HG03103 (cell line): ENCODE data around the gene DACT2.
"Not testable (repeated sequence)": the region's sequence is repeated elsewhere in the genome, so short reads cannot be mapped to it uniquely, and the experiment has no call there.

Experiments
- ATAC-seq: cut with Tn5 transposase; IDR thresholded peaks from one replicate; pipeline ENCODE4 v1.9.1; 2021; ENCODE audit warnings: low read depth; ENCODE audit not compliant: unreplicated experiment

DACT2 gene

DNA sequence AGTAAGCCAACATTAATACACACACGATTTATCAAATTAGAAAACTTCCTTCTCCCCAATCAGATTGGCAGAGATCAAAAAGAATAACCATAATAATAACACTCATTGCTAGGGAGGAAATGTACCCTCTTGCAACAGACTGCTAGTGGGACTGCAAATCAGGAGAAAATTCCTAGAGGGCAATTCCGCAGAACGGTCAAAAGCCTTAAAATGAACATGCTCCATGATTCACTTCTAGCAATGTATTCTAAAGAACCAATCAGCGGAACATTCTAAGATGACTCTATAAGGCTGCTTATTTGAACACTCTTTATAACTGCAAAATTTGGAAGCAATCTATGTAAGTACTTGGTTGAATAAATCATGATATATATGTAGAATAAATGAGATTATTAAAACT is 8.5 kb upstream of the DACT2 start:
- no peak for ATAC-seq

DNA sequence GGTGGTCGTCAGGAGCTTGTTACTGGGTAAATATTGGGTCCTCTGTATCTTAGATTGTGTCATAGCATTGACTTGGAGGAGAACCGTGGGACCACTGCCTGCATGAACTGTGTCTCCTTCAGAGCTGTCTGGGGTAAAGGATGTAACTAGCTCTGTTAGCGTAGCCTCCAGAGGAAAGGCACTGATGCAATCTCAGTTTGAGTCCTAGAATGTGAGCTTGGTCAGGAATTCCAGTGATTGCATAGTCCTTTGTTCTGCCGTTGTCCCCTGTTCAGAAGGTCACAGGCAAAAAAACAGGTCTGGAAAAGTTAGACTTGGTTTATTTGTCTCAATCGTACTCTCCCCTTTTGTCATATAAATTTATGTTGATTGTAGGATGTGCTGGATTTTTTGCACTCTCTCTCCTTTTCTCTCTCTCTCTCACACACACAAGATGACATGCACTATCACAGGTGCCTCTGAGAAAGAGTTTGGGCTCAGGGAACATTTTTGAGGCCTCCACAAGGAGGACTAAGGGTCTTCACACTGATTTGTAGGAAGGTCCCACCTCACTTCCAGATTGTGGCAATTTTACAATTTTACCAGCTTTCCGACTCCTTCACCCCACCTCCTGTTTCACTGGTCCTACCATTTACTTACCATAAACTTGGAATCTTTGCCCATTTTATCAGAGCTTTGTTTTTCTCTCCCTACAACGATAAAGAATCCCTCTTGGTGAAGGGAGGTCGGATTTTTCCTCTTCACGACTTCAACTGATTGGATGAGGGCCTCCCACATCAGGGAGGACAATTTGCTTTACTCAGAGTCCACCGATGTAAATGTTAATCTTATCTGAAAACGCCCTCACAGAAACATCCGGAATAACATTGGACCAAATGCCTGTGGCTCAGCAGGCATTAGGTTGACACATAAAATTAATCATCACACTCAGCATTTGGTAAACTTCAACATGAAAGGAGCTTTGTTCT is 7.0 kb upstream of the DACT2 start:
- ATAC-seq = no peak

DNA sequence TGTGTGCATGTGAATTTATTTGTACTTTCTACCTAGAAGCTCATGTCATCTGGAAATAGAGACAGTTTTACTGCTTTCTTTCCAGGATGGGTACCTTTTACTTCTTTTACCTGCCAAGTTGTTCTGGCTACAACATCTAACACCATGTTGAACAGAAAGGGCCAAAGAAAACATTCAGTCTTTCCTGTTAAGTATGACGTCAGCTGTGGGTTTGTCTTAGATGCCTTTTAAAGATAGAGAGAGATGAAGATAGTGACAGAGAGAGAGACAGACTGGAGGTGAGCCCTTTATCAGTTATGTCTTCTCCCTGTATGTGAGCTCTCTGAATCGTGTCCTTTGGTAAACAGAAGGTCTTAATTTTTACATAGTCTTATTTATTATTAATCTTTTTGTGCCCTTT is 3.4 kb upstream of the DACT2 start:
- ATAC-seq = no peak

DNA sequence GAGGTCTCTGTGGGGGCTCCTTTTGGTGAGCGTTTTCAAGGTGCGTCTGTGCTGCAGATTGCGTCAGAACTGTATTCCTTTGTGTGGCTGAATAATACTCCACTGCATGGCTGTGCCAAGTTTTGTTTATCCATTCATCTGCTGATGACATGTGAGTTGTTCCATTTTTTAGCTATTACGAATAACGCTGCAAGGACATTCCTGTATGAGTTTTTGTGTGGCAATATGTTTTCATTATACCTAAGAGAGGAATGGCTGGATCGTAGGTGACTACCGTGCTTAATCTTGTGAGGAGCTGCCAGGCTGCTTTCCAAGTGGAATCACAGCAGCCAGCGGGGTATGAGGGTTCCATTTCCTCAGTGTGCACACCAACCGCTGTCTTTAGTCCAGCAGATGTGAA is 1.1 kb upstream of the DACT2 start:
- no peak for ATAC-seq

DNA sequence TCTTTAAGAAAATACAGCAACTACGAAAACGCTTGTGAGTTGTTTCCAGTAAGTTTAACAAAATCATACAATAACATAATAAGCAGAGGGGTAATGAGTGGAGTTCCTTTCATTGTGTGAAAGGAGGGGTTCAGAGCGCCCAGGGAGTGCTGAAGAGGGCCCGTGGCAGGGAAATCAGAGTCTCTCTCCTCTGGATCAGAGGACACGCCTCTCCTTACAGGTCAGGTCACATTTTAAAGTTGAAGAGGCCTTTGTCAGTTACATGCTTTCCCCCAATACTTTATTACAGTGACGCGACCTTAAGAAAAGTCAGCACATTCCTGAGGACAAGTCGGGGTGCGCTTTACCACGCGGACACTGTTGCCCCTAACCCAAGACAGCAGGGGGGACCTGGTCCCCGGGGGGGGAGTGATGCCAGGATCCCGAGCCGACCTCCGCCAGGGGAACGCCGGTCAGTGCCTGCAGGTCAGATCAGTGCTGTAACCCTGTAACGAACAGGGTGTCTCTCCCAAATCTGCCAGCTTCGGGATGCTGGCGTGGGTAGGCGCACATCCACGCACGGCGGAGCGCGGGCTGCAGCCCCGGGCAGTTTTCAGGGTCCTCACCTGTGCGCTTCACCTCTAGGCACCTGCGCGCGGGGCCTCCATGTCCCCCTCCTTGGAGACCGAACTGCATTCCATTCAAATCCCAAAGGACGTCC is 848 bp downstream of the DACT2 start:
- ATAC-seq = no peak

DNA sequence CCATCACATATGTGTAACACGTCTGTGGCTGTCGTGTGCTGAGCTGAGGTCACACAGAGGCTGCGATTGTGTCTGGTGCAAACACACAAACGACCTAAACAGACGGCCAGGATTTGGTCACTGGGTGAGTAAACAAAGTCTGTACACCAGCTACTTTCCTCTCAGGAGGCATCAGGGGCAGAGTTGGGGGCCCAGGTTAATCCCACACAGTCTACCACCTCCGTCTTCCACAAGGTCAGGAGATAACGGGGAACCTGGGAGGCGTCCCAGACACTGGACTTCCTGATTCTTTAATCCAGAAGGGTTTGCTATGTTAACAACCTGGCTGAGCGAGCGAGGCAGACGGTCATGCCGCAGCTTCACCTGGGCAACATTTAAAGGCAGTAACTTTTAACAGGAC is 1.5 kb downstream of the DACT2 start:
- no peak for ATAC-seq

DNA sequence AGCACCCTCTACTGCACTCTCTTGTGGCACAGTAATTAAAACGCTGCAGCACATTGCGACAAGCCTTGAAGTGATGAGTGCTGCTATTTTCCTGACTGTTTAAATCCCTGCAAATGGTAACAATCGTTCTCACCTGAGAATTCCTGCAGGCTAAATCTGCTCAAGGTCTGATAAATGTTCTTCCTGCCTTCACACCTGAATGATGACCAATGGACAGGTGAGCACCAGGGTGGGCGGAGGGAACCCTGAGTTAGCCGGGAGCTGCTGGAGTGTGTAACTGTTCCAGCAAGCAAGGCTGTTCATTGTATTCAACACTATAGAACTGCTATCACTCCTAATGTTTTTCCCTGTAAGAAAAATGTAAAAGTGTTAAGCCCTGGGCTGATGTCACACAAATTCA is 4.0 kb downstream of the DACT2 start:
- no peak for ATAC-seq

DNA sequence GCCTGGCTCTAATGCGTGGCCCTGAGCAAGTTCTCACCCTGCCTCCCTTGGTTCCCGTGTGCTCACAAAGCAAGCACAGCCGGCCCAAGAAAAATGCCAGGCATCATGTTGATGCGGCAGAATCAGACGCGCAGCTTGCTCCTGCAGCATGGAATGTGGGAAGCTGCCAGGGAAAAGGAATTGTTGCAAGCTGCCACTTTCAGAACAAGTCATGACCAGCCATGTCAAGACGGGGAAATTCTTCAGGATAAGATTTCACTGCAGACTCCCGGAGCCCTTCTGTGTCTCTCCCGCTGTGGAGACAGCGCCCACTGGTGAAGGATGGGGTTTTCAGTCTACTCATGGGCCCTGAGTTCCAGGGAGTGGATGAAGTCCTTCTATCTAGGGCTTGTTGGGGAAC is 4.6 kb downstream of the DACT2 start:
- no peak for ATAC-seq

DNA sequence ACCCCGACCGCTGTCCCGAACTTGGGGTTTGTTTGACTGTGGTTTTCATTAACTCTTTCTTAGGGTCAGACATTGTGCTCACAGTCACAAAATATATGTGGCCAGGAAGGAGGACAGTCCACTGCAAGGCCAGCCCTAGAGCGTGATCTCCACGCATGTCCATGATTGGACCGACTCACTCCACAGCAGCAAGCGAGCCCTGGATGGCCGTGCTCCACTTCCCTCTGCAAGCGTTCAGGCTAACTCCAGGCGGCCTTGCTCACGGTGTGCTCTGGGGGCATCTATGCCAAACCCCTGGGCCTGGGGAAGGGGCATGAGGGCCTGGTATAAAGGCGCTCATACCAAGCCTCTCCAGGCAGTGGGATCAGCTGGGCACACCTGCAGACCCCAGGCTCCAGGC is 5.6 kb downstream of the DACT2 start:
- no peak for ATAC-seq

DNA sequence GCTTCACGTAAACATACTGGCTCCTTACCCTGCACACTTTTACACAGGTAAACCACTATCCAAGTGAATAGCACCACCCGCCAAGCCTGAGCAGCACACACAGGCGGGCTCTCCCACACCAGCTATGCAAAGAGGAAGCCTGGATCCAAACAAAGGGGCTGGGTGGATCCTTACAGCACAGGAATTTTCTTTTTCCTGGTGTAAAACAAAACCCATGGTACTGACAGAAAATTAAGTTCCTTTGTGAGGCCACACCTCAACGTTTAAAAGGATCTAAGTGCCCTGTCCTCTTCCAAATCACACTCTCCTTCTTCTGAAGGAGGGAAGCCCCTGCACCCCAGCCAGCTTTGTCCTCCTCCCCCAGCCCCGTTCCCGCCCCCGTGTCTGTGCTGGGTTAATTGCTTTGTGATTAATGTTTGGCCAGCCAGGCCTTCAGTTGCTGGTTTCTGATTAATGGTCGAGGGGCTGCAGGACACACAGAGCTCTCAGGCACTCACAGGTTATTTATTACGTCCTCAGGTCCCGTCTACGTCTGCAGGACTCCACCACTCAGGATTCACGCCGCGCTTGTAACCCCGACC is 6.1 kb downstream of the DACT2 start:
- no peak for ATAC-seq

DNA sequence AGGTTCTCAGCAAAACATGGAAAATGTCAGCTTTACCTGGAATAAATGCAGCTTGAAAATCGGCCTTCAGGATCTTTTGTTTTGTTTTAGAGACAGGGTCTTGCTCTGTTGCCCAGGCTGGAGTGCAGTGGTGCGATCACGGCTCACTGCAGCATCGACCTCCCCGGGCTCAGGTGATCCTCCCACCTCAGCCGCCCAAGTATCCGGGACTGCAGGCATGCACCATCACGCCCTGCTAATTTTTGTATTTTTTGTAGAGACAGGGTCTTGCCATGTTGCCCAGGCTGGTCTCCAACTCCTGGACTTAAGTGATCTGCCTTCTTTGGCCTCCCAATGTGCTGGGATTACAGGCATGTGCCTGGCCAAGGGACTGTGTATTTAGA is 7.5 kb downstream of the DACT2 start:
- ATAC-seq = not testable (repeated sequence)

DNA sequence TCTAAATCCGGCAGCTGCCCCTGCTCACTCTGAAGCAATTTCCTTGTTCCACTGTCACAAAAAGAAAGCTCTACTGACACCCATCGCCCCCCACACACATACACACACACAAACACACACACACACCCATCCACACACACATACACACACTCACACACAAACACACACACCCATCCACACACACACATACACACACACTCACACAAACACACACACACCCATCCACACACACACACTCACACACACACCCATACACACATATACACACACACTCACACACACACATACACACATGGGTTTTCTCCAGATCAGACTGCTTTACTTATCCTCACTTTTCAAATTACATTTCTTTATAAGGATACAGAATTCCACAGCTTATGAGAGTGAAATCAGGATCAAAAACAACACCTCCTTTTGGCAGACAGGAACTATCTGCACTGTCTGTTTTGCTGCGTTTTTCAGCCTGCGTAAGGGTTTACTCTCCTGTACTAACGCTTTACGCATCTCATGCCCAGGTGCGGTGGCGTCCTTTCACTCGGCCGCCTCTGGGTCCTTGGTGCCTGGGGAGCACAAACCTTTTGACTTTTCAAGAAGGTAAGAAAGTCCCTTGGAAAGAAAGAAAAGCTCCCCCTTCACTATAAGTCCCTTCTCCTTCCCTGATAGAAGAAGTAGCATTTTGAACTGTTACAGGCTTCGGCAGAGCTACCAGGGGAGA is 8.0 kb downstream of the DACT2 start:
- no peak for ATAC-seq

DNA sequence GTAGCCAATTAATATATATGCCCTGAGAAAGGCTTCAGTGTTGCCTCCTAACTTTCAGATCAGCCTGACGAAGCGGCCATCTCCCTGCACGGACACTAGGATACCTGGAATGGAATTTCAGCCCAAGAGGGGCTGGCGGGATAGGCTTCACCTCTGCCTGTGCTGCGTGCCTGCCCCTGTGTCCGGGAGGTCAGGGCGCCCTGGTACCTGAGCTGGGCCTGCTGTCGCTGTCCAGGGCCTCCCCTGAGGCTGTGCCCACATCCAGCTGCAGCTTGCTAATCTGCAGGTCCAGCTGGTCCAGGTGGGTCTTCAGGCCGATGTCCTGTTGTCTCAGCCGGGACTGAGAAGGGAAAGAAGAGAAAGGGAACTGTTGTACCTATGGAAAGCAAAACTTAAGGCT is 8.6 kb downstream of the DACT2 start:
- no peak for ATAC-seq

DNA sequence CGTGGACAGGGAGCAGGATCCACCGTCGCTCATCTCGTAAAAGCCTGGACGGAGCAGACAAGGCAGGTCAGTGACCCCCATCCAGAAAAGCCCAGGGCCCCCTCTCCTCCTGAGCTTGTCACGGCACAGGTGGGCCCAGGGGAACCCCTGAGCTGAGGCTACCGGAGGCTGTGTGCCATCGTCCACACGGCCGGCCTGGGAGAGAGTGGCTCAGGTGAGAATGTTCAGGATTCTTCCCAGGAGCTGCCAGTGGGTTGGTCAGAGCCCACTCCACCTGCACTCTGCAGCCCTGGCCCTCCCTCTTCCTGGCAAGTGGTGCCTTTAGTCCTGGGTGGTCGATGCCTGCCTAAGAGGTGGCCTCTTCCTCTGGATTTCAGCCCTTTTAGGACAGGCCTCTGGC is 9.2 kb downstream of the DACT2 start:
- ATAC-seq = no peak

DNA sequence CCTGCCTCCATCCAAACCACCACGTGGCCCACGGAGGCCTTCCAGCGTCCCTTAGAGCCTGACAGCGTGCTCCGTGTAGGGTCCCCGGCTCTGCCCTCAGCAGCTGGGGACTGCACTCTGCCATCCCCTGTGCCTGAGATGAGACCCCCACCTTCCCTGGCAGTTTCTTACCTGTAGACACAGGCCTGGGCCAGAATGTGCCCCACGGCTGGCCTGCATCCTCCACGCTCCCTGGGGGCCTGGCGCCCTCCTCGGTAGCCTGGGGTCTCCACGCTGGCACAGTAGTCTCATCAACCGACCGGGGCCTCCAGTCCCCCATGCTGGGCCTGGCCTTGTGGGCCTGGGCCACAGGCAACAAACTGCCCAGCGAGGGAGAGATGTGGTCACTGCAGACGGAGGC is 9.6 kb downstream of the DACT2 start:
- ATAC-seq = no peak

DNA sequence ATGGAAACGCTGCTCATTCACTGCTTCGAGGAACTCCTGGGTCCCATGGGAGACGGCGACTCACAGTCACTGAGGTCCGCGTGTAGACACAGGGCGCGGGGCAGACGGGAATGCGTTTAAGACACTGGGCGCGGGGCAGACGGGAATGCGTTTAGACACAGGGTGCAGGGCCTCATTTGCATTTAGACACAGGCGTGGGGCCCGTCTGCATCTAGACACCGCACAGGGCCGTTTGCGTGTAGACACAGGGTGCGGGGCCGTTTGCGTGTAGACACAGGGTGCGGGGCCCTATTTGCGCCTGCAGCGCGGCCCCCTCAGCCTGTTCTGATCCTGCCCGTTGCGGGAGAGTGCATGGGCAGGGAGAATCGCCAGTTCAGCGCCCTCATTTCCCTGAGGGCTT is 10.4 kb downstream of the DACT2 start:
- ATAC-seq = no peak

DNA sequence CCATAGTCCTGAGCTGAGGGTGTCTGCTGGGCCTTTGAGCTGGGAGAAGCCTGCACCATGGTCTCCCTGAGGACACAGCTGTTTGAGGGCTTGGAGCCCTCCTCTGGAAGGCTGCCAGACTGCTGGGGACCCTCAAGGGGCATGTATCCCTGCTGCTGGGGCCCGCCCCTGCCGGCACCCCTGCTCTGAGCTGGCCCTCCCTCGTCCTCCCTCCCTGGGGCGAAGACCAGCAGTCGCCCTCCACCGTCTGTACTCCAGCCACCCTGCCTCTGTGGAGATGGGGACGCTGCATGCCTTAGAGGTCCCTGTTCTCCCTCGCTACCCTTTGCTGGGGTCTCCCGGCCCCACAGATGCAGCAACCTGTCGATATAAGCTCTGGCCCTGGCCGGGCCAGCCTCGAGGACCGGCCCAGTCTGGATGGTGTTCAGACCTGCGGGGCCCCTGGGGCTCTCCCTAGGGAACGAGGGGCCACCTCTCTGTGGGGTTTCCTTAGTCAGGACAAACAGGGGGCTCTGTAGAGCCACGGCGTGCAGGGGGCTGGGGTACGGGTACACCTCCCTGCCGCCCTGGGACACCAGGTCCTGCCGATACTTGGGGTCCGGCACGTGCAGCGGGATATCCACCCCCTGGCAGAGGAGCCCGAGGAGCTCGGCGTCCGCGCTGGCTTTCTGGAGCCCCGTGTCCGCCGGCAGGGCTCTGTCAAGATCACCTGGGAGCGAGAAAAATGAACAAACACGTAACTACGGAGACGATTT is 11.0 kb downstream of the DACT2 start:
- ATAC-seq = no peak

DNA sequence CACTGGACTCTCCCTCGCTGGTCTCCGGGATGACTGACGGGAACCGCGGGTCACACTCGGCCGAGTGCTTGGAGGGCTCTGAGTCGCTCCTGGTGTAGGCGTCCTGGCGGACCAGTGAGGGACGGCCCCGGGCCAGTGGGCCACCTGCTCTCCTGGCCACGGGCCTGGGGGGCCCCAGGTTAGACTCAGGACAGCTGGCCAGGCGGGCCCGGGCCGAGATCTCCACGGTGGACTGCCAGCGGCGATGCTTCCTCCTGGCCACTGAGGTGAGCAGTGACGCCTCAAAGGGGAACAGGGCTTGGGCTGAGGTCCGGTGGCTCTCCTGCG is 11.9 kb downstream of the DACT2 start:
- ATAC-seq = no peak

DNA sequence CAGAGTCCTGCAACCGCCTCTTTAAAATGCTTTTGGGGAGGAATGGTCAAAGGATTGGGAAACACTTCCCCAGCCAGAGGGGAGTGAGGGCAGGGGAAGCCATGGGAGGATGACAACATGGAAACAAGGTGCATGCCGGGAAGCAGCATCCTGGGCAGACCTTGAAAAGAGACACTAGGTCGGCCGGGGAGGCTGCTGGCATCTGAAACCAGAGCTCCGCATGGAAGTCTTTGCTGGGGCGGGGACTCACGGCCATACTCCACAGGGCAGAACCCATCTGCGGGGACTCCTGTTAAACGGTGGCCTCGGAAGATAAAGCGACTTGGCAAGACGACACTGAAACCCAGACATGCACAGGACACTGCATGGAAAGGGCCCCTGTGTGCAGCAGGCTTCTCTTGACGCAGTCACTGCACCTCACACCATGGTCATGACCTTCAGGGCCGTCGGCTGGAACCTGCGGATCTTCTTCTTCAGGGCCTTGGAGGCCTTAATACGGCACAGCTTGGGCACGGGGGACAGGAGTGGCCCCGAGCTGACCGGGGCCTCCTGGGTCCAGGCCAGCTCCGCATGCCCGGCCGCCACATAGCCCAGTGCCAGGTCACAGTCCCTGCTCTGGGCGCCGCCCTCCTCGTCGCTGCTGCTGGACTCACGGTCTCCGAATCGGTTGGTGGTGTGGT is 12.4 kb downstream of the DACT2 start:
- ATAC-seq = no peak

DNA sequence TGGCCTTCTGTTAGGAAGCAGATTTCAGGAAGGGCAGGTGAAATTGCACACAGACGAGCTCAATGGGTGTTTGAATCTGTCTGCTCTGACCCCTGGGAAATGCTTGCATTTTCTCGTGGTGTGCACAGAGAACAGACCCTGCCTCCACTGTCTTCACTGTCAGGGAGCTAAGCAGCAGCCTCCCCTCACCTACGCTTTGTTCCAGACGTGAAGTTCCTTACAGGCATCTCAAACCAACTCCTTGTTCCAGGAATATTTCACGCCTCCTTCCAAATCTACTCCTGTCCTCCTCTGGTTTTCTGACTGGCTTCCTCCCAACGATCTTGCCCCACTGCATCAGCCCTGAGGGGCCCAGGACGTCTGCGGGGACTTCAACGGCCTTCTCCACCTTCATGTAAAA is 13.7 kb downstream of the DACT2 start:
- ATAC-seq = no peak
